WTC11 (cell line): ENCODE results near the gene SLC24A1. TPM values are rescaled to one million over a fixed set of nuclear protein-coding genes. Genes with fewer than 3 reads are reported as not detected.

Source experiments
- ATF1 ChIP-seq: sonication (generic); formaldehyde crosslinking; IDR thresholded peaks from 2 replicates; pipeline ENCODE4 v1.8.1; 2023; ENCODE audit warnings: mild to moderate bottlenecking, moderate library complexity, missing genetic modification reagents
- ATF2 ChIP-seq: sonication (generic); formaldehyde crosslinking; IDR thresholded peaks from 2 replicates; pipeline ENCODE4 v1.8.1; 2022; ENCODE audit warnings: low read depth, missing genetic modification reagents, borderline replicate concordance
- ATF6 ChIP-seq: sonication (generic); formaldehyde crosslinking; IDR thresholded peaks from 2 replicates; pipeline ENCODE4 v1.8.1; 2023; ENCODE audit warnings: mild to moderate bottlenecking, missing genetic modification reagents
- CREM ChIP-seq: sonication (generic); formaldehyde crosslinking; IDR thresholded peaks from 2 replicates; pipeline ENCODE4 v1.8.1; 2022; ENCODE audit warnings: mild to moderate bottlenecking, missing genetic modification reagents, moderate library complexity
- CTCF ChIP-seq: fragments of 200-600 bp; IDR thresholded peaks from 2 replicates; pipeline ENCODE4 v1.8.0; 2022; ENCODE audit warnings: antibody characterized with exemption
- E2F4 ChIP-seq: sonication (generic); formaldehyde crosslinking; IDR thresholded peaks from 2 replicates; pipeline ENCODE4 v1.8.1; 2022; ENCODE audit warnings: low read depth, mild to moderate bottlenecking, moderate library complexity, missing genetic modification reagents, borderline replicate concordance
- FOXK1 ChIP-seq: sonication (generic); formaldehyde crosslinking; IDR thresholded peaks from 2 replicates; pipeline ENCODE4 v1.8.0; 2022; ENCODE audit warnings: mild to moderate bottlenecking, moderate library complexity, missing genetic modification reagents
- GRHL2 ChIP-seq: fragments of 250-450 bp; sonication (Bioruptor Pico); IDR thresholded peaks from 2 replicates; pipeline ENCODE4 v1.8.0; 2022; ENCODE audit warnings: mild to moderate bottlenecking, moderate library complexity; ENCODE audit not compliant: insufficient replicate concordance, severe bottlenecking
- KAT7 ChIP-seq: sonication (generic); formaldehyde crosslinking; IDR thresholded peaks from 2 replicates; pipeline ENCODE4 v1.8.1; 2023; ENCODE audit warnings: missing genetic modification reagents, mild to moderate bottlenecking, borderline replicate concordance
- NR1H2 ChIP-seq: sonication (generic); formaldehyde crosslinking; IDR thresholded peaks from 2 replicates; pipeline ENCODE4 v1.9.0; 2021; ENCODE audit warnings: mild to moderate bottlenecking, moderate library complexity, missing genetic modification reagents
- PRRX2 ChIP-seq: fragments of 250-450 bp; sonication (Bioruptor Pico); IDR thresholded peaks from 2 replicates; pipeline ENCODE4 v1.8.0; 2021; ENCODE audit warnings: mild to moderate bottlenecking
- SMAD3 ChIP-seq: sonication (generic); formaldehyde crosslinking; IDR thresholded peaks from 2 replicates; pipeline ENCODE4 v1.8.0; 2022; ENCODE audit warnings: missing genetic modification reagents, mild to moderate bottlenecking, borderline replicate concordance
- SMAD4 ChIP-seq: sonication (generic); formaldehyde crosslinking; IDR thresholded peaks from 2 replicates; pipeline ENCODE4 v1.8.0; 2022; ENCODE audit warnings: mild to moderate bottlenecking, missing genetic modification reagents
- SP1 ChIP-seq: sonication (generic); formaldehyde crosslinking; conservative IDR thresholded peaks from 2 replicates; pipeline ENCODE4 v1.8.1; 2022; ENCODE audit warnings: missing genetic modification reagents
- STAT6 ChIP-seq: sonication (generic); formaldehyde crosslinking; conservative IDR thresholded peaks from 2 replicates; pipeline ENCODE4 v1.8.1; 2023; ENCODE audit warnings: mild to moderate bottlenecking, low read depth, missing genetic modification reagents, moderate library complexity
- TCF7 ChIP-seq: sonication (generic); formaldehyde crosslinking; IDR thresholded peaks from 2 replicates; pipeline ENCODE4 v1.8.0; 2022; ENCODE audit warnings: mild to moderate bottlenecking, low read depth, missing genetic modification reagents, moderate library complexity
- ZNF512 ChIP-seq: sonication (generic); formaldehyde crosslinking; IDR thresholded peaks from 2 replicates; pipeline ENCODE4 v1.8.1; 2022; ENCODE audit warnings: missing genetic modification reagents, borderline replicate concordance
- total RNA-seq: library from RNA; stranded (reverse); gene quantifications from 3 replicates; pipeline ENCODE4 v1.2.3, GENCODE V29; 2021
- TF ChIP-seq, protein P1 (sequence below): sonication (generic); formaldehyde crosslinking; IDR thresholded peaks from 2 replicates; pipeline ENCODE4 v1.8.1; 2023; ENCODE audit warnings: mild to moderate bottlenecking, missing genetic modification reagents
- TF ChIP-seq, protein P2 (sequence below): sonication (generic); formaldehyde crosslinking; IDR thresholded peaks from 2 replicates; pipeline ENCODE4 v1.8.0; 2023; ENCODE audit warnings: mild to moderate bottlenecking, missing genetic modification reagents

Gene SLC24A1
- total RNA-seq, 1 experiment from 2014 or later: 7.0 TPM

DNA sequence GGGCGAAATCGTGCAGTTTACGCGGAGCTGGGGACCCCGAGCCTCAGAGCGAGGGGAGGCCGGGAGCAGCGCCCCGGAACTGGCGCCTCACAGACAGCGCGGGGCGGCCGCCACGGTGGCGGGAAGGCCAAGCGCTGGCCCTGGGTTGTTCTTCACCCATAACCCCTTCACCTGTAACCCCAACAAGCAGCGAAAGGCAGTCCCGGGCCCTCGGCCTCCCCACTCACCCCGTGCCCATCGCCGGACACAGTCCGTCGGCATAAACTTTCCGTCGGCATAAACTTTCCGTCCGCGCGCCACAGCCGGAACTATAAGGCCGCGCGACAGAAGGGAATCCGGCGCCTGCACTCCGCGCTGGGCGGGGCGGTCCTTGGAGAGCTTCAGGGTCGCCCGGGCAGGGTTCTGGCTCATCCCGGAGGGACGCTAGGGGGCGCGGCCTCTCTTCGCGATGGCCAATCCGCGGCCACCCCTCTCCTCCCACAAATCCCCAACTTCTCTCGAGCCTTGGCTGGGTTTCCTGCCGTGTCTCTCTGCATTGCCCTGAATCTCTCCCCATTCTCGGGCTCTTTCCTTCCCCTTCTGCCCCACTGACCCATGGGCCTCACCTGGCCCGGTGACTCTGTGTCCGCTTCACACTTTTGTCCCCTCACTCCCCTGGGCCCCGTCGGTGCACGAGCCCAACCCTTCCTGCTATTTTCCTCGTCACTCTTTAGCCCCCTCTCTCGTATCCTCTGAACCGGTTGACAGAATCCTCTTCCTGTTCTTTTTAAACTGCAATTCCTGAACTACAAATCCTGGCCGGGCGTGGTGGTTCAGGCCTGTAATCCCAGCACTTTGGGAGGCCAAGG, 10.6 kb upstream of the SLC24A1 start, which contains the start of gene INTS14 (continued):
- TF ChIP-seq CREM (CRISPR knock-in tag): 0 out of 2 replicates have a peak, but pooled peaks have one; percentile 79
- no peak for TF ChIP-seq ATF2 (CRISPR knock-in tag)
- TF ChIP-seq PRRX2 (CRISPR knock-in tag): no peak
- no peak for TF ChIP-seq ZNF512 (CRISPR knock-in tag)
- TF ChIP-seq SMAD4 (CRISPR knock-in tag): no peak
- peak; percentile 95 for TF ChIP-seq FOXK1 (CRISPR knock-in tag)
- 0 out of 2 replicates have a peak, but pooled peaks have one; percentile 36 for TF ChIP-seq KAT7 (CRISPR knock-in tag)
- TF ChIP-seq NR1H2 (CRISPR knock-in tag): no peak
- TF ChIP-seq, protein P1, sequence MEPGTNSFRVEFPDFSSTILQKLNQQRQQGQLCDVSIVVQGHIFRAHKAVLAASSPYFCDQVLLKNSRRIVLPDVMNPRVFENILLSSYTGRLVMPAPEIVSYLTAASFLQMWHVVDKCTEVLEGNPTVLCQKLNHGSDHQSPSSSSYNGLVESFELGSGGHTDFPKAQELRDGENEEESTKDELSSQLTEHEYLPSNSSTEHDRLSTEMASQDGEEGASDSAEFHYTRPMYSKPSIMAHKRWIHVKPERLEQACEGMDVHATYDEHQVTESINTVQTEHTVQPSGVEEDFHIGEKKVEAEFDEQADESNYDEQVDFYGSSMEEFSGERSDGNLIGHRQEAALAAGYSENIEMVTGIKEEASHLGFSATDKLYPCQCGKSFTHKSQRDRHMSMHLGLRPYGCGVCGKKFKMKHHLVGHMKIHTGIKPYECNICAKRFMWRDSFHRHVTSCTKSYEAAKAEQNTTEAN (CRISPR knock-in tag): peak; percentile 88
- TF ChIP-seq STAT6 (CRISPR knock-in tag): 0 out of 2 replicates have a peak, but pooled peaks have one; percentile 79
- peak; percentile 80; the same call in 1 of the 2 replicates for TF ChIP-seq ATF1
- no peak for TF ChIP-seq ATF6
- TF ChIP-seq E2F4 (CRISPR knock-in tag): peak; percentile 63; the same call in 1 of the 2 replicates
- peak; percentile 97 for TF ChIP-seq SP1
- TF ChIP-seq CTCF: peak; percentile 67
- TF ChIP-seq TCF7 (CRISPR knock-in tag): no peak
- TF ChIP-seq, protein P2, sequence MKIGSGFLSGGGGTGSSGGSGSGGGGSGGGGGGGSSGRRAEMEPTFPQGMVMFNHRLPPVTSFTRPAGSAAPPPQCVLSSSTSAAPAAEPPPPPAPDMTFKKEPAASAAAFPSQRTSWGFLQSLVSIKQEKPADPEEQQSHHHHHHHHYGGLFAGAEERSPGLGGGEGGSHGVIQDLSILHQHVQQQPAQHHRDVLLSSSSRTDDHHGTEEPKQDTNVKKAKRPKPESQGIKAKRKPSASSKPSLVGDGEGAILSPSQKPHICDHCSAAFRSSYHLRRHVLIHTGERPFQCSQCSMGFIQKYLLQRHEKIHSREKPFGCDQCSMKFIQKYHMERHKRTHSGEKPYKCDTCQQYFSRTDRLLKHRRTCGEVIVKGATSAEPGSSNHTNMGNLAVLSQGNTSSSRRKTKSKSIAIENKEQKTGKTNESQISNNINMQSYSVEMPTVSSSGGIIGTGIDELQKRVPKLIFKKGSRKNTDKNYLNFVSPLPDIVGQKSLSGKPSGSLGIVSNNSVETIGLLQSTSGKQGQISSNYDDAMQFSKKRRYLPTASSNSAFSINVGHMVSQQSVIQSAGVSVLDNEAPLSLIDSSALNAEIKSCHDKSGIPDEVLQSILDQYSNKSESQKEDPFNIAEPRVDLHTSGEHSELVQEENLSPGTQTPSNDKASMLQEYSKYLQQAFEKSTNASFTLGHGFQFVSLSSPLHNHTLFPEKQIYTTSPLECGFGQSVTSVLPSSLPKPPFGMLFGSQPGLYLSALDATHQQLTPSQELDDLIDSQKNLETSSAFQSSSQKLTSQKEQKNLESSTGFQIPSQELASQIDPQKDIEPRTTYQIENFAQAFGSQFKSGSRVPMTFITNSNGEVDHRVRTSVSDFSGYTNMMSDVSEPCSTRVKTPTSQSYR (CRISPR knock-in tag): 0 out of 2 replicates have a peak, but pooled peaks have one; percentile 71
- no peak for TF ChIP-seq GRHL2 (CRISPR knock-in tag)
- no peak for TF ChIP-seq SMAD3 (CRISPR knock-in tag)
